HG02885 (cell line): ENCODE data around the gene CNTFR.

Source experiments
- ATAC-seq: cut with Tn5 transposase; IDR thresholded peaks from one replicate; pipeline ENCODE4 v1.9.1; 2021; ENCODE audit warnings: mild to moderate bottlenecking; ENCODE audit not compliant: unreplicated experiment, poor library complexity

Gene CNTFR

DNA sequence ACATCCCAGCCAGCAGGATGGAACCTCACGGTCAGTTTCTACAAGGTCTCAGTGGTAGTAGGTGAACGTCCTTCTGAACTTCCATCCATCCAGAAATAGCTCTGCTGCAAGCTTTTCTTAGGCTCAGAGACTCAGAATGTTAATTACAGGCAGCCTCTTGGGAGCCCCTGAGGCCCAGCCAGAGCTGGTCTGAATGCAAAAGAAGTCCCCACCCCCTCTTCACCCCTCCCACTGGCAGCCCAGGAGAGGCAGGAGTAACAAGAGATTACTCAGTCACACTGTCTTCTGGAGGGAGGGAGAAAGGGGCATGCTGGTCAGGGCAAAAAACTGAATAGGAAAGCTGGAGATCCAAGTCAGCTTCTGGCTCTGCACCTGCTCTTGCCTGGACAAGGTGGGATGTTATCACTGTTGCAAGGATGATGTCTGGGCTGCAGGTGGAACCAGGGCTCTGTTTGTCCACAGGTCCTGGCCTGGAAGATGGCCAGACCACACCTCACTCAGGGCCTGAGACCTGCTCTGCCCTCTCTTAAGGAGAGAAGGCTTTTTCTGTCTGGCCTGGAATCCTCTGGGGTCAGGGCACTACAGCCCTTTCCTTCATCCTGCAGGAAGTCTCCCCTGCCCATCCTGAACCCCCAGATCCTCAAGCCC lies 75.8 kb downstream of the CNTFR start:
- no peak for ATAC-seq

- ATAC-seq: no peak
Measured at GRCh38 chr9:34512131-34513078, 77.1 kb downstream of the CNTFR start.

DNA sequence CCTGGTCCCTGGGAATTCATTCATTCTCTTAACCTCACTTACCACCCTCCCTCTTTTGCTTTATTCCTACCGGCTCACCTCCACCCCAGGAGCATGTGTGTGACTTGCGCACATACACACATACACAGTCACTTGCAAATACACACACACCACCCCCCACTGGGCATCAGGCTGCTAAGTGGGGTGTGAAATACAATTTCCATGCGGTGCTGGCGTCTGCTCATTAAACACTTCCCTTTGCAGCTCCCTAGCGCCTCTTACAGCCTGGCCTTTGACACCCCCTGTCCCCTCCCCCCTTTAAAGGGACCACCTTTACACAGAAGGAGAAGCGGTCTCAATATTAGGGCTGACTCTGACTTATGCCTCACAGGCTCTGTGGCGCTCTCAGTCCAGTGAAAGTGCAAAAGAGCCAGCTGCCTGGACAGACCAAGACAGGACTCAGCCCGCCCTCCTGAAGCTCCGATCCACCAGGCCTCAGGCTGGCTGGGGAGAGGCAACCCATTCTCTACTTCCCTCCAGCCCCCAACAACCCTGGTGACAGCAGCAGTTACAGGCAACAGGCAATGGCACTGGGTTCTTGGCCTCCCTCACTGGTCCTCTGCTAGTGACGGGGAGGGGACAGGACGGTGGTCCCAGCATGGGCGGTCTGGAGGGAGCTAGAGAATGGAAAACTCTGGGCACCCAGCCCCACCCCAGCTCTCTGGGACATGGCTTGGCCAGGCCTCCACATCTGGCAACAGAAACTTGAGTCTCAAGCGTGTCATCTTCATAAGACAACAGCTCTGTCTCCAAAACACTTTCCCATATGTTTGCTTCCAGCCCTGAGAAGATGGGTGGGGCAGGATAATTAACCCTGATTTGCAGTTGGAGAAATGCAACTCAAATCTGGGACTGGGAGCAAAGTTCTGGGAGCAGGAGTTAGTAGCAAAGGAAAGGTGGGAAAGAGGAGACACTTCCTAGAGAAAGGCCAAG lies 78.7 kb downstream of the CNTFR start:
- ATAC-seq: no peak

- no peak for ATAC-seq
Measured at GRCh38 chr9:34508951-34509350, 80.6 kb downstream of the CNTFR start.

GRCh38 chr9:34508463-34508862 lies 81.1 kb downstream of the CNTFR start:
- ATAC-seq: no peak

- no peak for ATAC-seq
Measured at GRCh38 chr9:34507966-34508365, 81.6 kb downstream of the CNTFR start.

GRCh38 chr9:34507556-34507955 lies 82.0 kb downstream of the CNTFR start:
- ATAC-seq: no peak

DNA sequence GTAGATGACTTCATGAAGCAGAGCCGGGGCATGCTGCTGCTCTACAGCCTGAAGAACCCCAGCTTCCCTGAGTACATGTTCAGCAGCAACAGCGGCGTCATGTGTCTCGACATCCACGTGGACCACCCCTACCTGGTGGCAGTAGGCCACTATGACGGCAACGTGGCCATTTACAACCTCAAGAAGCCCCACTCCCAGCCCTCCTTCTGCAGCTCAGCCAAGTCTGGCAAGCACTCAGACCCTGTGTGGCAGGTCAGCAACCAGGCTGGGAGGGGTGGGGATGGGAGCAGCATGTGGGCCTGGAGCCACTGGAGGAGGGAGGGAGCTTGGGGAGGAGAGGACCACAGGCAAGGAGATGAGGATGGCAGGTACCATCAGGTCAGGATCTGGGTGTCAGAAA lies 82.9 kb downstream of the CNTFR start:
- ATAC-seq: no peak

DNA sequence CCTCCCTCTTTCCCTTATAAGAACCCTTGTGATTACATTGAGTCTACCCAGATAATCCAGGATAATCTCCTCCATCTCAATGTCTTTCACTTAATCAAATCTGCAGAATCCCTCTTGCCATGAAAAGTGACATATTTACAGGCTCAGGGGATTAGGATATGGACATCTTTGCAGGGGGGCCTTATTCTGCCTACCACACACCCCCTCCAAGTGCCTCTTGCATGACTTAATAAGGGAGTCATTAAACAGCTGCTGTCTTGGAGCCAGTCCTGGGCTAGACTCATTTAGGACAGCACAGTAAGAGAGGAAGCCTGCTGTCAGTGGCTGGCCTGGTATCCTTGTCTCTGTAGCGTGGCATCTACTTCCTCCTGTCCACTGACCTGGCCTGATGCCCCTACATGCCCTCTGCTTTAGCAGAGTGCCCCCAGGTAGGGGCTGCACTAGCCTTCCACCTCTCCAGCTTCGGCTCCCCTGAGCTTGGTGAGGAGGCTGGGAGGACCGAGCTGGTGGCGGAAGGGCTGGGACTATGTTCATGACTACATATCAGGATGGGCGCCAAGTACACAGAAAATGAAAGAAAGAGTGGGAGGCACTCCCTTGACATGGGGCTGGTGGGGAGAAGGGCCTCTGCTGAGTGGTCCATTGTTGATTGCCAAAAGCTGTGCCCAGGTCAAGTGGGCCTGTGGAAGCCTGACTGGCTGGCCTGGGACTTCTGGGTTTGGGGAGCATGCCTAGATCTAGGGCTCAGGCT lies 84.0 kb downstream of the CNTFR start:
- ATAC-seq: no peak

GRCh38 chr9:34503406-34503805 lies 86.1 kb downstream of the CNTFR start:
- no peak for ATAC-seq

GRCh38 chr9:34502891-34503290 lies 86.6 kb downstream of the CNTFR start:
- no peak for ATAC-seq

GRCh38 chr9:34502471-34502870 lies 87.1 kb downstream of the CNTFR start:
- ATAC-seq: no peak

DNA sequence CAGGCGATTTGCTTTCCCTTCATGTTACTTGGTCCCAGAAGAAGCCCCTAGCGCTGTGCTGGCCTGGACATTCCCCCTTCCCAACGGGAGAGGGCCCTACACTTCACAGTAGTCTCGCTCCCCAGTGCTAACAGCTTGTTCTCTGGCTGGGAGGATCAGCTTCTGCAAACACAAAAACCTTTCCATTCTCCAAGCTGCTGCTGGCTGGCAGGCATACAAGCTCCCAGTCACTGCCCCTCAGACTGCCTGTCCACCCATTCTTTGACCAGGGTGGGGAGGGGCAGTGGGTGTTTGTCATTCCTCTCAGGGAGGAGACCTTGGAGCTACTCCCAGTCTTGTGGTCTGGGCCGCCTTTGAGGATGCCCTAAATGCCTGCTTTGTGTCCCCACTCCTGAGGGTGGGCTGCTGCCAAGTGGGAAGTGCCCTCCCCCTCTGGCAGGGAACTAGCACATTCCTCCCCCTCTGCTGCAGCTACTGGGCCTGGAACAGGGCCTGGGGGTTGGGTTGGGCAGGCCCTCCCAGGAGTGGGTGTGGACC lies 87.6 kb downstream of the CNTFR start:
- no peak for ATAC-seq
